DMS79 treated with DMSO at 0.1 percent for 48 hours (cell line): ENCODE data around the gene IL11RA.
A peak's percentile ranks its signal among the peaks of the same experiment; 100 is the strongest.
"Not testable (repeated sequence)": the region's sequence is repeated elsewhere in the genome, so short reads cannot be mapped to it uniquely, and the experiment has no call there.

ENCODE experiments used
- DNase-seq: peaks from one replicate; lab custom pipeline; 2025; lab: John Stamatoyannopoulos, UW

Gene IL11RA

GRCh38 chr9:34629491-34629808 lies 22.5 kb upstream of the IL11RA start:
- DNase-seq, result no peak

GRCh38 chr9:34630402-34631154 lies 21.4 kb upstream of the IL11RA start:
- no peak for DNase-seq

GRCh38 chr9:34633166-34633565 lies 18.8 kb upstream of the IL11RA start:
- no peak for DNase-seq

- DNase-seq, result peak; percentile 66
Observed at GRCh38 chr9:34633851-34634550, 18.0 kb upstream of the IL11RA start.

- no peak for DNase-seq
Observed at GRCh38 chr9:34634551-34635248, 17.3 kb upstream of the IL11RA start.

GRCh38 chr9:34635556-34635955 lies 16.4 kb upstream of the IL11RA start:
- DNase-seq, result no peak

- no peak for DNase-seq
Observed at GRCh38 chr9:34636791-34637355, 15.1 kb upstream of the IL11RA start.

GRCh38 chr9:34637356-34638137 lies 14.4 kb upstream of the IL11RA start, which contains the start of gene SIGMAR1:
Gene SIGMAR1, minus strand, starts transcription at chr9:34637787. Its CDS starts 90 bp downstream, at chr9:34637697.
- DNase-seq, result peak; percentile 88

GRCh38 chr9:34638138-34638445 lies 13.9 kb upstream of the IL11RA start:
- DNase-seq, result no peak

GRCh38 chr9:34639322-34639721 lies 12.7 kb upstream of the IL11RA start:
- DNase-seq, result not testable (repeated sequence)

- no peak for DNase-seq
Observed at GRCh38 chr9:34642679-34643078, 9.3 kb upstream of the IL11RA start.

- DNase-seq, result no peak
Observed at GRCh38 chr9:34644766-34645314, 7.1 kb upstream of the IL11RA start.

GRCh38 chr9:34646211-34647083 lies 5.5 kb upstream of the IL11RA start, which contains the start of gene GALT:
Gene GALT, plus strand, starts transcription at chr9:34646675. Its CDS starts 30 bp downstream, at chr9:34646705.
- peak; percentile 93 for DNase-seq

- DNase-seq, result no peak
Observed at GRCh38 chr9:34647084-34647403, 4.9 kb upstream of the IL11RA start.

- no peak for DNase-seq
Observed at GRCh38 chr9:34647651-34648050, 4.3 kb upstream of the IL11RA start.

GRCh38 chr9:34648673-34649072 lies 3.3 kb upstream of the IL11RA start:
- DNase-seq, result no peak

- no peak for DNase-seq
Observed at GRCh38 chr9:34650816-34651215, 1.2 kb upstream of the IL11RA start.

GRCh38 chr9:34651321-34651720 lies 664 bp upstream of the IL11RA start:
- DNase-seq, result no peak

GRCh38 chr9:34652602-34653000 lies 616 bp downstream of the IL11RA start:
- DNase-seq, result no peak

GRCh38 chr9:34653151-34654072 lies 1.4 kb downstream of the IL11RA start:
- DNase-seq, result no peak
